Measurements from ENCODE around the gene FERD3L.
A peak's percentile ranks its signal among the peaks of the same experiment; 100 is the strongest.

Gene FERD3L

DNA sequence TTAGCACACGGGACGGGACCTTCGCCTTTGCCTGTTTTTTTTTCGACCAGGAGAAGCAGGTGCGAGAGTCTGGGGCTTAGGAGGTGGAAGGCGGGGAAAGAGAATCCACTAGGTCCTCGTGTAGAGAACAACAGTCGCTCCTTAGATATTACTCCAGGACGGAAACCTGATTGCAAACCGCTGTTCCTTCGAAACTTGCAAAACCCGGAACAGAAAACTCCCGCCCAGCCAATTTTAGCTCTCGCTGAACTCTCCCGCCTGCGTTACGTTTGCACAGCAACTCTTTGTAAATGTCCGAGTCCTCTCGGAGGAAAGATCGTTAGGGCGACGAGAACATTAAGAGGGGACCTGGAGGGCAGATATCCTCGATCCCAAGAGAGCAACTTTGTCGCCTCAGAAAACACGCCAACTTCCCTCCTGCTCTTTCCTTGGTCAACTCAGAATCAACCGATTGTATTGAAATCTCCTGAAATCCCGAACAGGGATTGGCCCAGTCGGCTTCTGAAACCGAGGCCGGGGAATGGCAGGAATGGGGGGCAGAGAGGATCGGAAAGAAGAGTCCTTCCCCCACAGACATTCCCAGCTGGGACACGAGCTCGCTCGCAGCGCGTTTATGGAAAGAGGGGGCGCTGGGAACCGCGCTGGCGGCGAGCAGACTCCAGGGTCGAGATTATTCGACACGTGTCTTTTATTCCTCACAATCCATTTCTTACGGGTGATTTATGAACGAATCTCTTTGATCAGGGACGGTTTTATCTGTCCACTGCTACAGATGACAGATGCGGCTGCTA is 37.7 kb downstream of the FERD3L start:
- Histone ChIP-seq H3K36me3 (ENCODE audit: control insufficient read depth, insufficient read depth, low read length) (no peaks in the 10 kb centered on the region), H3K4me1 (ENCODE audit: control insufficient read depth, insufficient read depth, low read length, poor library complexity, severe bottlenecking) (peaks cover 17% of the 10 kb centered on the region), H3K4me3 (ENCODE audit: extremely low read depth, insufficient read depth, low read length, poor library complexity, severe bottlenecking) (peak overlapping the region; percentile 35), H3K27ac (ENCODE audit: low read depth, low read length, severe bottlenecking) (peak overlapping the region; percentile 58), H3K9me3 (ENCODE audit: control insufficient read depth, low read length) (no peaks in the 10 kb centered on the region)
- WGBS, 2 experiments (ENCODE audit: insufficient coverage in 2 of 2) = 0% methylated on average over 33 to 34 of the region's 48 CpGs

DNA sequence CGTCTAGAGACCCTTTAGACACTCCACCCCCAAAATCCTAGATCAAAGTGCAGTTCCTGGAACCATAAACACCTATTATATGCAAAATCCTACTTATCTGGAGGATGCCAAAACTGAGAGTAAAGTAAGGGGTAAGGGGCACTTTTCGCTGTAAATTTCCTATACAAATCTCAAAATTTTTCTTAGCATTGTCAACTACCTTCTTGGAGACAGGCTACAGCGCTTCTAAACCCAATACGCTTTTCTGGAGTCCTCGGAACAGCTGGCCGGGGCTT is 38.2 kb downstream of the FERD3L start:
- Histone ChIP-seq H3K27ac (ENCODE audit: low read depth, low read length, severe bottlenecking) (no peak overlapping the region), H3K4me3 (ENCODE audit: extremely low read depth, insufficient read depth, low read length, poor library complexity, severe bottlenecking) (peak overlapping the region; percentile 35)
- whole genome bisulfite sequencing, 2 experiments (ENCODE audit: insufficient coverage in 2 of 2) = 0 to 3% methylated on average over 4 to 5 of the region's 6 CpGs

DNA sequence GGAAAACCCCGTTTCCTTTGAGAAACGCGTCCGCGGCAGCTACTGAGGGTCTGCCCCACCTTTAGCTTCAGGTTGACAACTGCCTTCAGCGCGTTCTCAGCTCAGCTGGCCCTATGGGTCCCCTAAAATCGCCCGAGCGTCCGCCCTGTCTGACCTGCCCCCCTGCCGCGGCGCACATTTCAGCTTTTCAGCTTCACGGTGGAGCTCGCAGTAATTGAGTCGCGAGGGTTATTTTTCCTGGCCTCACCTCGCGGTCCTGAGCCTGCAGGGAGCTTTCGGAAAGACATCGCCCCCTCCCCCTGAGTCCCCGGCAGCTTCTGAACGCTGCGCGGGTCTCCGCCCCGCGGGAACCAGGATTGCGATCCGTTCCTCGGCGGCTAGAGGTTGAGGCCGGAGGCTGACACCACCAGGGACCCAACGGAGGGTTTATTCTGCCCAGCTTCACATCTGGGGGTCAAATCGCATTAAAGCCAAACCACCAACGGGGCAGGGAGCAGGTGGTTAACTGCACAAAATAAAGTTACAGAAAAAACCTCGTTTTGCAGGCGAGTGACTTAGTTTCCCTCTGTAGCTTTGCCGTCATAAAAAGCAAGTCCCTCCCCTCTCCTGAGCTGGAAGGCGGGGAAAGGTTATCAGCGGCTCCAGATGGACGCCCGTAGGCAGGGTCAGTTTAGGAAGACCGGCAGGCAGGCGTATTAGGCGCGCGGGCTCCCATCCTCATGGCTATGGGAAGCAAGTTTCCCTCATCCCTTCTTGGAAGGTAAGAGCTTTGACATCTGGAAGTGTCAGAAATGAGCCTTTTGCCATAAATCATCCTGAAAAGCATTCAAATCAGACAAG is 38.8 kb downstream of the FERD3L start:
- peak overlapping the region; percentile 35 for H3K4me3 ChIP-seq (ENCODE audit: extremely low read depth, insufficient read depth, low read length, poor library complexity, severe bottlenecking)
- H3K36me3 ChIP-seq (ENCODE audit: control insufficient read depth, insufficient read depth, low read length) = no peaks in the 10 kb centered on the region
- 1% methylated on average over 34 to 38 of the region's 49 CpGs for WGBS, 2 experiments (ENCODE audit: insufficient coverage in 2 of 2)
- no peak overlapping the region for H3K27ac ChIP-seq (ENCODE audit: low read depth, low read length, severe bottlenecking)
- peaks cover 17% of the 10 kb centered on the region for H3K4me1 ChIP-seq (ENCODE audit: control insufficient read depth, insufficient read depth, low read length, poor library complexity, severe bottlenecking)
- no peaks in the 10 kb centered on the region for H3K9me3 ChIP-seq (ENCODE audit: control insufficient read depth, low read length)

More for the DNA sequence above, 38.2 kb downstream of the FERD3L start:
- H3K36me3 ChIP-seq (ENCODE audit: control insufficient read depth, insufficient read depth, low read length) = no peaks in the 10 kb centered on the region
- peaks cover 17% of the 10 kb centered on the region for H3K4me1 ChIP-seq (ENCODE audit: control insufficient read depth, insufficient read depth, low read length, poor library complexity, severe bottlenecking)
- H3K9me3 ChIP-seq (ENCODE audit: control insufficient read depth, low read length) = no peaks in the 10 kb centered on the region

DNA sequence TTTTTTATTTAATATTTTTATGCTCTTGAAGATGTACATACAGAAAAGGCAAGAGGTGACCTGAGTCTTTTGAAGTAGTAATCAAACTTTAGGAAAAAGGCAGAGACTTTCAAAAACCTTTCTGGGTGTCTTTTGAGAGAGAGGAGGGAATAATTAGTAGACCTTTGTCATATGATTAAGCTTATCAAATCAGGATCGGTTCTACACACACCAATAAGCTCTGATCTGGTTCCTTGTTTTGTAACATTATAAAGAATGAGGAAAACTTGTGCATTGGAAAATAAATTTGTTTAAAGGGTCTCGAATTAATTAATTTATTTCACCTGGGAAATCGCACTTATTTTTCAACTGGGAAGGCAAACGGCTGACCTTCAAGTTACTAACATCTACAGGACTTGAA is 39.7 kb downstream of the FERD3L start:
- Histone ChIP-seq H3K4me1 (ENCODE audit: control insufficient read depth, insufficient read depth, low read length, poor library complexity, severe bottlenecking) (peaks cover 14% of the 10 kb centered on the region), H3K27ac (ENCODE audit: low read depth, low read length, severe bottlenecking) (no peak overlapping the region), H3K36me3 (ENCODE audit: control insufficient read depth, insufficient read depth, low read length) (no peaks in the 10 kb centered on the region), H3K4me3 (ENCODE audit: extremely low read depth, insufficient read depth, low read length, poor library complexity, severe bottlenecking) (no peak overlapping the region), H3K9me3 (ENCODE audit: control insufficient read depth, low read length) (no peaks in the 10 kb centered on the region)
- WGBS, 2 experiments (ENCODE audit: insufficient coverage in 2 of 2) = 18% methylated on average over 2 of the region's 4 CpGs; no CpG with 5 or more reads in 1 of the 2 experiments

DNA sequence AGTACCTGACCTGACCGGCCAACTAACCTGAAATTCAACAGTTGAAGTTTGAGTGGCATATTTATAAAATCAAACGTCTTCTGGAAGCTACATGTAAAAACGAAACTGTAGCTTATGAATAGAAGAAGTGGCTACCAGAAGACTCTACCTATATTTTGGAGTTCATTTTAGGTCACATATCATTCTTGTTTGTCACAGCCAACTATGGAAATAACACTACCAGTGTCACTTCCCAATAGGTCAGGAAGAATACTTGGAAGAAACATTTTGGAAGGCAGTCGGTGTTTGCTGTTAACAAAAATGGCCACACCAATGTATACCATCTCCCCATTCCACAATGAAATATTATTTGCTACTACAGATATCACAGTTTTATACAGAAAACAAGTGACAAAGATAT is 40.4 kb downstream of the FERD3L start:
- H3K4me3 ChIP-seq (ENCODE audit: extremely low read depth, insufficient read depth, low read length, poor library complexity, severe bottlenecking) = no peak overlapping the region
- H3K4me1 ChIP-seq (ENCODE audit: control insufficient read depth, insufficient read depth, low read length, poor library complexity, severe bottlenecking) = peaks cover 11% of the 10 kb centered on the region
- no peaks in the 10 kb centered on the region for H3K36me3 ChIP-seq (ENCODE audit: control insufficient read depth, insufficient read depth, low read length)
- no peak overlapping the region for H3K27ac ChIP-seq (ENCODE audit: low read depth, low read length, severe bottlenecking)
- no peaks in the 10 kb centered on the region for H3K9me3 ChIP-seq (ENCODE audit: control insufficient read depth, low read length)
- 79 to 83% methylated on average over 1 of the region's 4 CpGs for WGBS, 2 experiments (ENCODE audit: insufficient coverage in 2 of 2)

DNA sequence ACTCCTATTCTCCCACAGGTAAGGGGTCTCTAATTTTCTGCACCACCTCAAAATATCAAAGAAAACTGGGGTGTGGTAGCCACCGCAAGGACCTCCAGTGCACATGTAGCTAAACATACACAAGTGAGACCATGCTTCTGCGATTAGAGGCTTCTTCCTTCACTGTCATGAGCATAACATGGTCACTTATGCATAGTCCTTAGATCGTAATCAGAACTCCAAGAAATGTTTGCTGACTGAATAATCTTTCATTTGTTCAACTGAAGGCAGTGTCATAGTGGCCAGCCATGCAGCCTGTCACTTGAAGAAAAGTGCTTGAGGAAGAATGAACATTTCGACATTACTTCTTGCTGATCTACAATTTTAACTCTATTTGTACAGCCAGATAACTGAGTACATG is 42.3 kb downstream of the FERD3L start:
- H3K36me3 ChIP-seq (ENCODE audit: control insufficient read depth, insufficient read depth, low read length) = no peaks in the 10 kb centered on the region
- H3K9me3 ChIP-seq (ENCODE audit: control insufficient read depth, low read length) = no peaks in the 10 kb centered on the region
- no peak overlapping the region for H3K4me3 ChIP-seq (ENCODE audit: extremely low read depth, insufficient read depth, low read length, poor library complexity, severe bottlenecking)
- WGBS, 2 experiments (ENCODE audit: insufficient coverage in 2 of 2) = 80 to 92% methylated on average over 3 of the region's 4 CpGs
- no peak overlapping the region for H3K27ac ChIP-seq (ENCODE audit: low read depth, low read length, severe bottlenecking)
- peaks cover 5% of the 10 kb centered on the region for H3K4me1 ChIP-seq (ENCODE audit: control insufficient read depth, insufficient read depth, low read length, poor library complexity, severe bottlenecking)

DNA sequence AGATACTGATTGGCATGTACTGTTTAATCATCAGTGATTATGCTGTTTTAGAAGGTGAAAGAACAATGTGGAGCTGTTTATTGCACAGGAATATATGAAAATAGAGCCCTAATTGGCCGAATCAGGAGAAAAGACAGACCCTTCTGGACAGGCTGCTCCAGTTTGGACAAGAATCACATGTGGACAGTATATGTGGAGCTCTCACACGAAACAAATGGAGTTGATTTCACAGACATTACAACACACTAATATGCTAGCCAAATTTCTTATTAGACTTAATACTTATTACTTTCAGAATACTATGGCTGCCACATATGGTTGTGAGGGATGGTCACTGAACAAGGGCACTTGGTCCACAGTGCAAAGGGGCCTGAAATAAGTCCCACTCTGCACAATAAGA is 43.3 kb downstream of the FERD3L start:
- no peak overlapping the region for H3K27ac ChIP-seq (ENCODE audit: low read depth, low read length, severe bottlenecking)
- 89 to 100% methylated on average over 1 of the region's 2 CpGs for WGBS, 2 experiments (ENCODE audit: insufficient coverage in 2 of 2)
- H3K4me1 ChIP-seq (ENCODE audit: control insufficient read depth, insufficient read depth, low read length, poor library complexity, severe bottlenecking) = peaks cover 4% of the 10 kb centered on the region
- no peak overlapping the region for H3K4me3 ChIP-seq (ENCODE audit: extremely low read depth, insufficient read depth, low read length, poor library complexity, severe bottlenecking)
- H3K36me3 ChIP-seq (ENCODE audit: control insufficient read depth, insufficient read depth, low read length) = no peaks in the 10 kb centered on the region
- H3K9me3 ChIP-seq (ENCODE audit: control insufficient read depth, low read length) = no peaks in the 10 kb centered on the region

DNA sequence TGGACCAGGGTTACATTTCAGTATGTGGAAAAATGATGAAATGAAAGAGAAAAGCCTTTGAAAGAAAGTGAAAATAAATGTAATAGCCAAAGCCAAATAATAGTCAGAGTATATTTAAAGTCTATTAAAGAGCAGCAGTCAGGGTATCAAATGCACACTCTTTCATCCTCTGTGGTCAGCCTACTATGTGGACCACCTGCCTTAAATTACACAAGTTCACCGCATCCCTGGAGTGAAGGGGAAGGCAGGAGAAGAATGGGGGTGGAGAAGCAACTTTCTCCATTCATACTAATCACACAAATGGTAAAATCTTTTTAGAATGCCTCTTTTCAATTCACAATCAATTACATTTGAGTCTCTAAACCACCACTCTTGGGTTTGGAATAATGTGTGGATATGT is 43.7 kb downstream of the FERD3L start:
- peaks cover 3% of the 10 kb centered on the region for H3K4me1 ChIP-seq (ENCODE audit: control insufficient read depth, insufficient read depth, low read length, poor library complexity, severe bottlenecking)
- H3K27ac ChIP-seq (ENCODE audit: low read depth, low read length, severe bottlenecking) = no peak overlapping the region
- no peaks in the 10 kb centered on the region for H3K36me3 ChIP-seq (ENCODE audit: control insufficient read depth, insufficient read depth, low read length)
- H3K4me3 ChIP-seq (ENCODE audit: extremely low read depth, insufficient read depth, low read length, poor library complexity, severe bottlenecking) = no peak overlapping the region
- no CpG with 5 or more reads among the region's 1 CpG for WGBS, 2 experiments (ENCODE audit: insufficient coverage in 2 of 2)
- no peaks in the 10 kb centered on the region for H3K9me3 ChIP-seq (ENCODE audit: control insufficient read depth, low read length)

DNA sequence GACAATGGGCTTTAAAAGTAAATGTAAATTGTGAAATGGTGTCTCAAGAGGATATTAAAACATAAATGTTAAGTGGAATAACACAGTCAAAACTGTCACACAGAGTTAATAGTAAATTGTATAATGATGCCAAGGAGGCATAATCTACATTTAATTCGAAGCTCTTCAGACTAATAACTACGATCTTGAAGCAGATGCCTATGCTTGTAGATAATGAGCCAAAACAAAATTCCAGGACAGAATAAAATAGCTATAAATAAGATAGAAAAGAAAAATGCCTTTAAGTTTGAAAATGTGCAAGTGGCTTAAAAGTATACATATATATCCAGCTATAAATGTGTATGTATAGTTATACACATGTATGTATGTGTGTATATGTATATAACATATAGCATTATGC is 45.3 kb downstream of the FERD3L start:
- Histone ChIP-seq H3K27ac (ENCODE audit: low read depth, low read length, severe bottlenecking) (no peak overlapping the region), H3K36me3 (ENCODE audit: control insufficient read depth, insufficient read depth, low read length) (no peaks in the 10 kb centered on the region), H3K4me1 (ENCODE audit: control insufficient read depth, insufficient read depth, low read length, poor library complexity, severe bottlenecking) (no peaks in the 10 kb centered on the region), H3K4me3 (ENCODE audit: extremely low read depth, insufficient read depth, low read length, poor library complexity, severe bottlenecking) (no peak overlapping the region), H3K9me3 (ENCODE audit: control insufficient read depth, low read length) (no peaks in the 10 kb centered on the region)
- no CpG with 5 or more reads among the region's 2 CpGs for WGBS, 2 experiments (ENCODE audit: insufficient coverage in 2 of 2)

DNA sequence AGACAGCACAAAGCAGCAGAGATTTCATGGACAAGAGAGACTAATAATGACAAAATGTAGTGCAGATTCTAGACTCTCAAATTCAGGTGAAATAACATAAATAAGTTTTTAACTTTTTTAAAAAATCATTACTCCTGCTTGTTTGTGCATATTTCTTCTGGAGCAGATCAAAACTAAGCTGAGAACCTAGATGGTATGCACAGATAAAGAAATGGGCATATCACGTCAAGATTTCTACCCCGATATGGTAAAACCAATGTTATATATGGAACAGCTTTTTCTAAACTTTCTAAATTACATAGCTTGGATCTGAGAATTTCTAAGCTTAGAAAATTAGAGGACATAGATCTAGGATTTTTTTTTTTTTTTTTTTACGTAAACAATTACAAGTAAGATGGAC is 46.0 kb downstream of the FERD3L start:
- Histone ChIP-seq H3K27ac (ENCODE audit: low read depth, low read length, severe bottlenecking) (no peak overlapping the region), H3K4me3 (ENCODE audit: extremely low read depth, insufficient read depth, low read length, poor library complexity, severe bottlenecking) (no peak overlapping the region), H3K4me1 (ENCODE audit: control insufficient read depth, insufficient read depth, low read length, poor library complexity, severe bottlenecking) (peaks cover under 1% of the 10 kb centered on the region), H3K9me3 (ENCODE audit: control insufficient read depth, low read length) (no peaks in the 10 kb centered on the region), H3K36me3 (ENCODE audit: control insufficient read depth, insufficient read depth, low read length) (no peaks in the 10 kb centered on the region)
- WGBS, 2 experiments (ENCODE audit: insufficient coverage in 2 of 2) = no CpG with 5 or more reads among the region's 3 CpGs

DNA sequence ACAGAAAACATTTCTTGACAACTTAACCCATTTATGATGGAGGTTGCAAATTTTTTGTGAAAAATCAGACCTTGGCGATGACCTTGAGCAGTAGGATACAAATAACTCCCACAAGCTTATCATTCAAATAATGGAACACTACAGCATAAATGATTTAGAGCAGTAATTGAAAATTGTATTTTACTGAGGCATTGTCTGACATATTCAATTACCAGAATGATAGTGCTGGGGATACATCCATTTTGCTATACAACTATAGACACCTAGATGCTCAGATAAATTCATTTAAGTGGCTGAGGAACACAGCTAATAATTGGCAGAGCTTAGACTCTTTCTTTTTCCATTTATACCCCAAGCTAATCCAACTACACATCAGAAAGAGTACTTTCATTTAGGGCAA is 46.7 kb downstream of the FERD3L start:
- no CpG with 5 or more reads among the region's 1 CpG for WGBS, 2 experiments (ENCODE audit: insufficient coverage in 2 of 2)
- H3K4me3 ChIP-seq (ENCODE audit: extremely low read depth, insufficient read depth, low read length, poor library complexity, severe bottlenecking) = no peak overlapping the region

More for the DNA sequence above, 46.7 kb downstream of the FERD3L start:
- Histone ChIP-seq H3K4me1 (ENCODE audit: control insufficient read depth, insufficient read depth, low read length, poor library complexity, severe bottlenecking) (peaks cover 3% of the 10 kb centered on the region), H3K36me3 (ENCODE audit: control insufficient read depth, insufficient read depth, low read length) (no peaks in the 10 kb centered on the region), H3K9me3 (ENCODE audit: control insufficient read depth, low read length) (no peaks in the 10 kb centered on the region), H3K27ac (ENCODE audit: low read depth, low read length, severe bottlenecking) (no peak overlapping the region)

All from mesodermal cell (in vitro differentiated cells).